NCI-H748 (cell line): ENCODE measurements around the gene KCNIP3.

Source experiments
- DNase-seq: peaks from one replicate; lab custom pipeline; 2025; ENCODE audit not compliant: unreplicated experiment; lab: John Stamatoyannopoulos, UW

KCNIP3 gene

DNA sequence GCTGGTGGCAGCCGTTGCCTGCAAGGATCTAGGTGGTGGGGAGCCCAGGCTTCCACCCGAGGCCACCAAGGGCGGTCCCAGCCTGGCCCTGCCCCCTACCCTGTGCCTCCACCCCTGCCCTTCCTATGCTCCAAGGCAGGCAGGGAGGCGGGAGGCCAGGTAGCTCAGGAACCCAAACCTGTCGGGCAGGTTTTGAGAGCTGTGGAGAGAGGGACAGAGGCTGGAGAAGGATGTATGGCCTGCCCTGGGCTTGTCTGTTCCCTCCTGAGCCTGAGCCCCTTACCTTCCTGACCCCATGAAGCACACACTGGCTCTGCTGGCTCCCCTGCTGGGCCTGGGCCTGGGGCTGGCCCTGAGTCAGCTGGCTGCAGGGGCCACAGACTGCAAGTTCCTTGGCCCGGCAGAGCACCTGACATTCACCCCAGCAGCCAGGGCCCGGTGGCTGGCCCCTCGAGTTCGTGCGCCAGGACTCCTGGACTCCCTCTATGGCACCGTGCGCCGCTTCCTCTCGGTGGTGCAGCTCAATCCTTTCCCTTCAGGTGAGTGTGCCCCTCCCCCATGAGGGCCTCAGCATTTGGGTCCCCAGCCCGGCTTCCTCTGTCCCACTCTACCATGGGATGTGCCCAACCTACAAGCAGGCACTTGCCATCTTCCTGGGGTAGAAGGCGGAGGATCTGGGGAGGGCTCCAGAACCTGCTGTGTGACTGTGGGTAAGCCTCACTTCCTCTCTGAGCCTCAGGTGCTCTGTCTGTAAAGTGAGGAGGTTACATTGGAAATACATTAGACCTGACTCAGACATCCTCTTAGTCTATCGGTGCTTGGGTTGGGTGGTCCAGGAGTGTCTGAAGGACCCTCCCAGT is 22.6 kb upstream of the KCNIP3 start, which contains the start of gene PROM2:
Gene PROM2, plus strand, starts transcription at position 159 of the 860 bp plus-strand sequence. Its CDS starts 137 bp downstream, at position 296.
- DNase-seq: peak; percentile 39

DNA sequence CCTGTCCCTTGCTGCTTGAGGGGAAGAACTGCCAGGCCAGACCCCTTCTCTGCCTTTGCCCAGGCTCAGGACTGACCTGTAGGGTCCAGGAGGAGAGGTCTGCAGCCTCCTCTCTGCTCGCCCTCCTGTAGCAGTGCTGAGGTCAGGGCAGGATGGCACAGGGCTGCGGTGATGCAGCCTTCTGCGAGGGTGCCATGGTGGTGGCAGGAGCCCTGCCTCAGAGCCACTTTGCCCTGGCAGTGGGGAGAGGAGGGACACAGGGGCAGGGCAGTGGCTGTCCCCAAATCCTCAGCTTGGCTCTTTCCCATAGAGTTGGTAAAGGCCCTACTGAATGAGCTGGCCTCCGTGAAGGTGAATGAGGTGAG is 22.0 kb upstream of the KCNIP3 start:
- DNase-seq: no peak

- no peak for DNase-seq
These were observed 21.4 kb upstream of the KCNIP3 start for GRCh38 chr2:95275601-95276243.

DNA sequence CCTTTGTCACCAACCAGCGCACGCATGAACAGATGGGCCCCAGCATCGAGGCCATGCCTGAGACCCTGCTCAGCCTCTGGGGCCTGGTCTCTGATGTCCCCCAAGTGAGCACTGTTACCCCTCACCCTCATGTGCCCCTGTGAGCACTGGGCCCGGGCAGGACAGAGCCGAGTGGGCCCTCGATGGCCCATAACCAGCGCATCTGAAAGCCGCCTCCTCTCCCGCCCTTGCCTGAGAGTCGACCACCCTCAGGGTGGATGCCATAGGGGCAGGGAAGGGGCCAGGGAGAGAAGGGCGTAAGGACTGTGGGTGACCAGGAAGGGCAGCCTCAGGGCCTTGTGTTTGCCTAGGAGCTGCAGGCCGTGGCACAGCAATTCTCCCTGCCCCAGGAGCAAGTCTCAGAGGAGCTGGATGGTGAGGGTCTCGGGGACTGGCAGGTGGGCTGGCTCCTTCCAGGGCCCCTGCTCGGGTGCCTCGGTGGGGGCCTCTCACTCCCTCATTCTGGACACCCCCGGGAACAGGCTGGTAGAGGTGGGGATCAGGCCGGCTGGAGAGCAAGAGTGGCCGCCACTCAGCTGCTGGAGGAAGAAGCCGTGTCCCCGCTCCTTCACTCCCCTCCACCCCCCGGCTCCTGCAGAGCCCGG is 20.8 kb upstream of the KCNIP3 start:
- DNase-seq: no peak

- DNase-seq: no peak
These were observed 20.3 kb upstream of the KCNIP3 start for GRCh38 chr2:95276888-95277245.

GRCh38 chr2:95277246-95277906 is 19.8 kb upstream of the KCNIP3 start:
- no peak for DNase-seq

DNA sequence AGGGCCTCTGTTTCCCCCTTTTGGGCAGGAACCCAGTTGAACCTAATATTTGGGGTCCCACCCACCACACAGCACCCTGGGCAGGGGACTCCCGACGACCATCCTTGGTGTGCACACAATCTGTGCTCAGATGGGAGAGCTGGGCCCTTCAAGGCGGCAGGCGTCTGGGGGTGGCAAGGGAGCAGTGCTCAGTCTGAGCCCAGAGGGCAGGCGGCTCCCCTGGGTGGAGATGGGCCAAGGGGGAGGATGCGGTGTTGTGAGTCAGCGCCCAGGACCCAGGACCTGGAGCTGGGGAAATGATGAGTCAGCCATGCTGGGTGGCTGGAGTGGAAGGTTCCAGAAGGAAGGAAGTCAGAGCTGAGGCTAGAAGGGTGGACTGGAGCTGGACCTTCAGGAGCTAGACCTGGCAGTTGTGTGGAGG is 19.1 kb upstream of the KCNIP3 start:
- DNase-seq: no peak

DNA sequence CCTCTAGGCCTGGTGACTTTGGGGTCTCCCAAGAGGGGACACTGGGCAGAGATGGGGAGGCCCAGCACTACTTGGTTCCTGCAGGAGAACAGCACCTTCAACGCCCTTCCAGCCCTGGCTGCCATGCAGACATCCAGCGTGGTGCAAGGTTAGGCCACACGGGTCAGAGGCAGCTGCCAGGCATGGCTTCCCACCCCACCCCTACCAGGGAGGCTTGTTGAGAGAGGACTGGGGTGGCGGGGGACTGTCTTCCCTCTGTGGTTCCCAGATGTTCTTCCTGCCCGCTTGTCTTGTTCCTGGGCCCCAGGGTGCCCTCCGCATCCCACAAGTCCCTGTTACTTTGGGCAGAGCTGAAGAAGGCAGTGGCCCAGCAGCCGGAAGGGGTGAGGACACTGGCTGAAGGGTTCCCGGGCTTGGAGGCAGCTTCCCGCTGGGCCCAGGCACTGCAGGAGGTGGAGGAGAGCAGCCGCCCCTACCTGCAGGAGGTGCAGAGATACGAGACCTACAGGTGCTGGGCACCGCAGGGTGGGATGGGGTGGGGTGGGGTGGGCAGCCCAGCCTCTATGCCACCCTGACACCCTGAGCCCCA is 18.4 kb upstream of the KCNIP3 start:
- DNase-seq: no peak

DNA sequence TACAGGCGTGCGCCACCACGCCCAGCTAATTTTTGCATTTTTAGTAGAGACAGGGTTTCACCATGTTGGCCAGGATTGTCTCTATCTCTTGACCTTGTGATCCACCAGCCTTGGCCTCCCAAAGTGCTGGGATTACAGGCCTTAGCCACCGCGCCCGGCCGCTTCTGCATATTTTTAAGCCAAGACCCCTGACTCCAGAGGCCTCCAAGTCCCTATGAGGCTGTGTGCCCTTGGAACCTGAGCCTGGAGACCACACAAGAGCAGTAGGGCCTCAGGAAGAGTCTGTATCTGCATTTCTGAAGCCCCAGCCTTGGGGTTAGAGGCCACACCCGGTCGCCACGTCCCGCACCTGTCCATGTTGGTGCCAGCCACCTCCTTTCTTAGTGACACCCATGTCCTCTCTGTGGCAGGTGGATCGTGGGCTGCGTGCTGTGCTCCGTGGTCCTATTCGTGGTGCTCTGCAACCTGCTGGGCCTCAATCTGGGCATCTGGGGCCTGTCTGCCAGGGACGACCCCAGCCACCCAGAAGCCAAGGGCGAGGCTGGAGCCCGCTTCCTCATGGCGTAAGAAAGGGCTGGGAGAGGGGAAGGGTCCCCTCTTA is 17.6 kb upstream of the KCNIP3 start:
- no peak for DNase-seq

GRCh38 chr2:95281071-95281470 is 16.1 kb upstream of the KCNIP3 start:
- no peak for DNase-seq

DNA sequence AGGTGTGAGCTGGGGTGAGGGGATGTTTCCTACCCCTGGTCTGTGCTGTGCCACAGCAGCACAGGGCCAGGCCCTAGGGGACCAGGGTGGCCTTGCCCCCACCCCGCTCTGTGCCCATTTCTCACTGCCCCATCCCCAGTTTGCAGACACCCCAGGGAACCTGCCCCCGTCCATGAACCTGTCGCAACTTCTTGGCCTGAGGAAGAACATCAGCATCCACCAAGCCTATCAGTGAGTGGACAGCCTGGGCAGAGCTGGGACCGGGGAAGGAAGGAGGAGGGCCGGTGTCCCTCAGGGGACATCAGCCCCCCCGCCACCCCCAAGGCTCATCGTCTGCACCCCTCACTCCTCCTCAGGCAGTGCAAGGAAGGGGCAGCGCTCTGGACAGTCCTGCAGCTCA is 15.4 kb upstream of the KCNIP3 start:
- no peak for DNase-seq

GRCh38 chr2:95282458-95282857 is 14.7 kb upstream of the KCNIP3 start:
- DNase-seq: no peak

DNA sequence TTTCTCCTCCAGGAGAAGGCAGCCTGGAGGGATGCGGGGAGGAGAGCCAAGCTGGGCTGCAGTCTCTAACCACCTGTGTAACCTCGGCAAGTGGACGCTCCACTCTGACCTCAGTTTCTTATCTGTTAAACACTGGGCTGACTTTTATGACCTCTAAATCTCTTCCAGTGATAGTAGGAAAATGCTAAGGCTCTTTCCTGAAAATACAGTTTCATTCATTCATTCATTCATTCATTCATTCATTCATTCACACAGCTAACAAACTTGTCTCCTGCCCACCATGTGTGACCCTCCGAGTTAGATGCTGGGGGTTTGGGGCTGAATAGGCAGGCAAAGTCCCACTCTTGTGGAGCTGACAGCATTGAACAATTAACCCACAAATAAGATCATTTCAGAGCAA is 13.6 kb upstream of the KCNIP3 start:
- DNase-seq: no peak

- DNase-seq: no peak
These were observed 12.1 kb upstream of the KCNIP3 start for GRCh38 chr2:95284886-95285541.

DNA sequence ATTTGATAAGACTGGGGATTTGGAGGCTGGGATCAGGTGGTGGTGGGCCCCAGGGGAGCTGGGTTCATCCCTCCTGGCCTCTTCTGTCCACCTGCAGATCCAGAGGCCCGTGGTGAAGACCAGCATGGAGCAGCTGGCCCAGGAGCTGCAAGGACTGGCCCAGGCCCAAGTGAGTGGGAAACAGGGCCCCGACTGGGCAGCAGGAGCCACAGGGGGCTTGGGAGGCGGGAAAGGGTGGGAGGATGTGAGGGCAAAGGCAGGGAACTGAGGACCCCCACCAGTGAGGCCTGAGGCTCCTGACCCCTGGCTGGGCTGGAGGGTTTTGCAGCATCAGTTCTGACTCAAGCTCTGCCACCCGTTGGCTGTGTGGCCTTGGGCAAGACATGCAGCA is 11.6 kb upstream of the KCNIP3 start:
- no peak for DNase-seq

DNA sequence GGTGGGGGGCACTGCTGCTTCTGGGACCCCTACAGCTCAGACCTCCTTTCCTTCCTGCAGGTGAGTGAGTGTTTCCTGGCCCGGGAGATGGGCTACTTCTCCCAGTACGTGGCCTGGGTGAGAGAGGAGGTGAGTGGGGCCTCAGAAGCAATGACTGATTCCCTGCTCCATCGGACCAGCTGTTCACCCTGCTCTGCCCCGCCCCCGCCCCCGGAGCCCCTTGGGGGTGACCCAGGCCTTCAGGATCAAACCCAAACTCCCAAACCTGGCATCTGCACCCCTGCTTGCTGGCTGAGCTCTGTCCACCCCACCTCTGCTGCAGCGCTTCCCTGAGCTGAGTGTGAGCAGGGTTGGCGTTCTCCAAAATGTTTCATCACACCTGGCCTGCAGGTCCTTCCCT is 9.8 kb upstream of the KCNIP3 start:
- no peak for DNase-seq

DNA sequence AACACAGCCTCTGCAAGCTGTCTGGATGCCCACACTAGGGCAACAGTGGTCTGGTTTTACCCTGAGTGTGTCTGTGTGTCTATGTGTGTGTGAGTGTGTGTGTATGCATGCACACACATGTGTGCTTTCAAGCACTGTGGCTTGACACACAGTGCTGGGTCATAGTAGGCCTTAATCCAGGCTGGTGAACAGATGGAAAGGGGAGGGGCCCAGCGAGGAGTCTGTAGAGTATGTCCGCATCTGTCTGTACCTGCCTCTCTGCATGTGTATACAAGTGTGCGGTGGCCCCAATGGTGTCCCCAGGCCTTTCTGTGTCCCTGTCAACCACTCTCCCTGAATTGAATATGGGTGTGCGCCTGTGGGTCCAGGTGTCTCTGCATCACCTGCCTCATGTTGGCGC is 9.3 kb upstream of the KCNIP3 start:
- DNase-seq: peak; percentile 16

GRCh38 chr2:95289253-95289652 is 7.9 kb upstream of the KCNIP3 start:
- no peak for DNase-seq

DNA sequence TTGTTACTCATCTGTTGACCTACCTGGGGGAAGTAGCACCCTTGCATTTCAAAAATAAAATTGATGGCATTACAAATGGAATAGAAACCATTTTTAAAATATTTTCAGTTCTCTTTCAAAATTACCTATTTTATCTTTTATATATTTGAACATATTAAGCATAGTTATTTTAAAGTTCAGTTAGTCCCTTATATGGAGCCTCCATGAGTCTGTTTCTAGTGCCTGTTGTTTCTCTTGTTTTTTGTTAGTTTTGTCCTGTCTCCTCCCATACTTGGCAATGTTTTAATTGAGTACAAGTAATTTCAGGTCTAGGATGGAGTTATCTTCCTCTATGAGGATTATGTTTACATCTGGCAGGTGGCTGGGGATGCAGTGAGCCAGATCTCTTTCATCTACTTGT is 5.9 kb upstream of the KCNIP3 start:
- no peak for DNase-seq

DNA sequence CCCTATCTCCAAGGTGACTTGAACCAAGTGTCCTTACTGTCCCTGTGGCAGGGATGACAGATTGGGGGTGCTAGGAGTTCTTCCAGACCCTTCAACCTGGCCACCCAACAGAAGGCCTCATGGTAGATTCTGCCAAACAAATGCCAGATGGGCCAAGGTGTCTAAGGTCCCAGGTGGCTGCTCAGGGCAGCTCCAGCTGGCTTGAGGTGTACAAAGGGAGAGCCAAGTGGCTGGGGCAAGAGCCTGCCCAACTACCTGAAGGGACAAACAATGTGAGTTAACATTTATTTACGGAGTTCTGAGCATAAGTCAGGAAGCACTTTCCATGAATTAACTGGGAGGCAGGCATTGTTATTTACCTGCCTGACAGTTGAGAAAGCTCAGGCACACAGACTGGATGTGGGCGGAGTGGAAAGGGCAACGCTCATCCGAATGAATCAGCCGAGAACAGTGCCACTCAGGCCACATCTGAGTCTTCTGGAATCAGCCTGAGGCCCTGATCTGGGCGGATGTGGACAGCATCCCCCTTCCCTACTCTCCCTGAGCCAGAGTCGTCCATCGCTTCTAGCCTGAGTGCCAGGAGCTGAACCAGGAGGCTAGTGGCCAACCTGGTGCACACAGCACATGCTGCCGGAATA is 4.4 kb upstream of the KCNIP3 start:
- no peak for DNase-seq
